GM20000 (cell line): ENCODE measurements around the gene VWA5B2.

Experiments used
- DNase-seq: peaks from one replicate; pipeline ENCODE4 v3.0.0; 2012; ENCODE audit warnings: low spot score
- CTCF ChIP-seq: IDR thresholded peaks from 2 replicates; pipeline ENCODE4 v1.5.1; 2012; ENCODE audit warnings: mild to moderate bottlenecking, control low read depth; ENCODE audit errors: extremely low read depth, missing control alignments

Gene VWA5B2

GRCh38 chr3:184241447-184242296 lies 12.3 kb downstream of the VWA5B2 start:
- peak; percentile 22 for TF ChIP-seq CTCF
- no peak for DNase-seq

- DNase-seq = no peak
- TF ChIP-seq CTCF = no peak
Measured at GRCh38 chr3:184242297-184242685, 12.9 kb downstream of the VWA5B2 start.

GRCh38 chr3:184248454-184249411 lies 19.3 kb downstream of the VWA5B2 start, which contains the start of gene ALG3:
TSS of gene ALG3 (minus strand) at chr3:184248962. CDS start at chr3:184248940, 22 bp downstream.
- no peak for TF ChIP-seq CTCF

GRCh38 chr3:184249412-184250166 lies 20.2 kb downstream of the VWA5B2 start, which contains the start of gene EEF1AKMT4:
TSS of gene EEF1AKMT4 (plus strand) at chr3:184249672. CDS start at chr3:184249695, 23 bp downstream.
- no peak for TF ChIP-seq CTCF
- peak; percentile 97 for DNase-seq

More at GRCh38 chr3:184248454-184249411, 19.3 kb downstream of the VWA5B2 start, which contains the start of gene ALG3:
- DNase-seq = peak; percentile 90

- peak; percentile 92 for DNase-seq
- peak; percentile 83 for TF ChIP-seq CTCF
Measured at GRCh38 chr3:184250167-184250828, 20.9 kb downstream of the VWA5B2 start.

GRCh38 chr3:184255291-184256039 lies 26.1 kb downstream of the VWA5B2 start:
- no peak for TF ChIP-seq CTCF
- no peak for DNase-seq
